HUDEP-2 (cell line): Measurements from ENCODE around the gene KIF21B.
A peak's percentile ranks its signal among the peaks of the same experiment; 100 is the strongest.

ENCODE experiments used
- DNase-seq, 76 experiments: peaks; one replicate each; lab custom pipeline; 2025; ENCODE audit not compliant: unreplicated experiment in 76 of 76; lab: John Stamatoyannopoulos, UW

KIF21B gene

GRCh38 chr1:201044119-201044518, 20.6 kb upstream of the KIF21B start:
- DNase-seq, result no peak

GRCh38 chr1:201042779-201043461, 19.4 kb upstream of the KIF21B start:
- DNase-seq, result peak in 42 of 76 experiments; percentile 3 to 51 (median 25)

- DNase-seq, result no peak
Measured at GRCh38 chr1:201041011-201041410, 17.5 kb upstream of the KIF21B start.

- no peak for DNase-seq
Measured at GRCh38 chr1:201039876-201040275, 16.4 kb upstream of the KIF21B start.

GRCh38 chr1:201039418-201039817, 15.9 kb upstream of the KIF21B start:
- no peak for DNase-seq

GRCh38 chr1:201038186-201038876, 14.8 kb upstream of the KIF21B start:
- no peak for DNase-seq

GRCh38 chr1:201036188-201036842, 12.8 kb upstream of the KIF21B start:
- DNase-seq, result no peak

GRCh38 chr1:201034671-201035070, 11.2 kb upstream of the KIF21B start:
- DNase-seq, result no peak

GRCh38 chr1:201032408-201032807, 8.9 kb upstream of the KIF21B start:
- DNase-seq, result no peak

GRCh38 chr1:201028461-201028889, 5.0 kb upstream of the KIF21B start:
- DNase-seq, result no peak

GRCh38 chr1:201026836-201027235, 3.3 kb upstream of the KIF21B start:
- DNase-seq, result no peak

GRCh38 chr1:201026234-201026633, 2.7 kb upstream of the KIF21B start:
- no peak for DNase-seq

- DNase-seq, result no peak
Measured at GRCh38 chr1:201025571-201026002, 2.1 kb upstream of the KIF21B start.

- no peak for DNase-seq
Measured at GRCh38 chr1:201024625-201024998, 1.1 kb upstream of the KIF21B start.

GRCh38 chr1:201023920-201024624, 558 bp upstream of the KIF21B start:
- no peak for DNase-seq

GRCh38 chr1:201022820-201023516, 546 bp downstream of the KIF21B start:
- no peak for DNase-seq

- peak in 4 of 76 experiments; percentile 14 to 26 (median 20) for DNase-seq
Measured at GRCh38 chr1:201022493-201022819, 1.1 kb downstream of the KIF21B start.

- DNase-seq, result no peak
Measured at GRCh38 chr1:201021630-201022492, 1.7 kb downstream of the KIF21B start.

- peak in 30 of 76 experiments; percentile 1 to 57 (median 28) for DNase-seq
Measured at GRCh38 chr1:201020721-201021629, 2.5 kb downstream of the KIF21B start.
